HEK293T (cell line): Measurements from ENCODE around the gene CAPZA1.

Experiments used
- BHLHE40 ChIP-seq: fragments of 450-650 bp; IDR thresholded peaks from 2 replicates; pipeline ENCODE4 v1.6.1; 2016; ENCODE audit warnings: mild to moderate bottlenecking, moderate library complexity, borderline replicate concordance
- CTBP1 ChIP-seq: fragments of 450-650 bp; IDR thresholded peaks from 2 replicates; pipeline ENCODE4 v1.6.1; 2016; ENCODE audit warnings: borderline replicate concordance
- ELF4 ChIP-seq: fragments of 450-650 bp; IDR thresholded peaks from 2 replicates; pipeline ENCODE4 v1.6.1; 2017; ENCODE audit warnings: antibody characterized with exemption
- FOXA1 ChIP-seq: fragments of 450-650 bp; IDR thresholded peaks from 2 replicates; pipeline ENCODE4 v1.6.1; 2016; ENCODE audit warnings: mild to moderate bottlenecking
- LEF1 ChIP-seq: fragments of 450-650 bp; IDR thresholded peaks from 2 replicates; pipeline ENCODE4 v1.6.1; 2017; ENCODE audit warnings: mild to moderate bottlenecking, borderline replicate concordance
- NFRKB ChIP-seq: fragments of 450-650 bp; IDR thresholded peaks from 2 replicates; pipeline ENCODE4 v1.6.1; 2016; ENCODE audit warnings: mild to moderate bottlenecking, moderate library complexity
- SP1 ChIP-seq: fragments of 450-650 bp; IDR thresholded peaks from 2 replicates; pipeline ENCODE4 v1.6.1; 2017
- ZNF384 ChIP-seq: fragments of 450-650 bp; IDR thresholded peaks from 2 replicates; pipeline ENCODE4 v1.6.1; 2016

DNA sequence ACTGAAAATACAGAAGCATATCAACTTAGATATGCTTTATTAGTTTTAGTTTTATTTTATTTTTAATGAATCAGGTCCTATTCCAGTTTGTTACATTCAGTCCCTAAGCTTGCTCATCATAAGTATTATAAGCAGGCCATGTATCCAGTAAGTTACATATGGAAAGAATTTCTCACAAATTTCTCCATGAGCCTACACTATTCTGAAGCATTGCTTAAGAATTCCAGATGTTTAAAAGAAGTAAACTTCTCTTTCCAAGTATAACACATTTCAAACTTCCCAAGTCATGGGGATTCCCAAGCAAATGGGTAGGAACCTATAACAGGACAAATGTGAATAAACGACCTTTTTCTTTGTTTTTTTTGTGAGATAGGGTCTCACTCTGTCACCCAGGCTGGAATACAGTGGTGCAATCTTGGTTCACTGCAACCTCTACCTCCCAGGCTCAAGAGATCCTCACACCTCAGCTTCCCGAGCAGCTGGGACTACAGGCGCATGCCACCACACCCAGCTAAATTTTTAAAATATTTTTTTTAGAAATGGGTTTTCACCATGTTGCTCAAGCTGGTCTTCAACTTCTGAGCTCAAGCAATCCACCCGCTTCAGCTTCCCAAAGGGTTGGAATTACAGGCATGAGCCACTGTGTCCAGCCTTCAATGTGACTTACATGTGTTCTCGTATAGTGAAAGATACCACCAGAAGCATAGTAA lies 39.7 kb upstream of the CAPZA1 start:
- no peak for TF ChIP-seq SP1
- TF ChIP-seq BHLHE40 = no peak
- TF ChIP-seq NFRKB = no peak
- TF ChIP-seq CTBP1 = no peak
- TF ChIP-seq ZNF384 = no peak
- TF ChIP-seq LEF1 = no peak
- no peak for TF ChIP-seq FOXA1
- no peak for TF ChIP-seq ELF4
